Measurements from ENCODE around the gene COL17A1.

The COL17A1 gene

GRCh38 chr10:104025524-104025923 is 60.2 kb downstream of the COL17A1 start:
- H2AFZ ChIP-seq, result no peak overlapping the region
- no peaks in the 10 kb centered on the region for H3K79me2 ChIP-seq
- TF ChIP-seq CTCF (IDR thresholded peaks at IDR 0.05), result no peak
- H3K4me2 ChIP-seq (ENCODE audit: low read length), result no peak overlapping the region
- H3K36me3 ChIP-seq (ENCODE audit: control insufficient read depth, insufficient read depth, low read length), result no peaks in the 10 kb centered on the region
- peaks cover 4% of the 10 kb centered on the region for H3K4me1 ChIP-seq
- no peaks in the 10 kb centered on the region for H3K9me3 ChIP-seq (ENCODE audit: control insufficient read depth, low read length)
- no peak overlapping the region for H3K27ac ChIP-seq
- no peaks in the 10 kb centered on the region for H3K27me3 ChIP-seq (ENCODE audit: control insufficient read depth, insufficient read depth, low read length)
- H3K9ac ChIP-seq, result no peak overlapping the region
- H3K4me3 ChIP-seq (ENCODE audit: low read depth, low read length), result no peak overlapping the region

GRCh38 chr10:104022026-104022425 is 63.7 kb downstream of the COL17A1 start:
- Histone ChIP-seq H3K9me3 (ENCODE audit: control insufficient read depth, low read length) (no peaks in the 10 kb centered on the region), H2AFZ (no peak overlapping the region), H3K36me3 (ENCODE audit: control insufficient read depth, insufficient read depth, low read length) (no peaks in the 10 kb centered on the region), H3K9ac (no peak overlapping the region), H3K4me2 (ENCODE audit: low read length) (no peak overlapping the region), H3K27me3 (ENCODE audit: control insufficient read depth, insufficient read depth, low read length) (no peaks in the 10 kb centered on the region), H3K27ac (no peak overlapping the region), H3K79me2 (no peaks in the 10 kb centered on the region), H3K4me3 (ENCODE audit: low read depth, low read length) (no peak overlapping the region), H3K4me1 (peaks cover 4% of the 10 kb centered on the region)
- TF ChIP-seq CTCF (IDR thresholded peaks at IDR 0.05), result no peak

GRCh38 chr10:104021246-104021645 is 64.4 kb downstream of the COL17A1 start:
- H3K4me1 ChIP-seq, result peaks cover 4% of the 10 kb centered on the region
- TF ChIP-seq CTCF (IDR thresholded peaks at IDR 0.05), result no peak
- H3K79me2 ChIP-seq, result no peaks in the 10 kb centered on the region
- H3K9me3 ChIP-seq (ENCODE audit: control insufficient read depth, low read length), result no peaks in the 10 kb centered on the region
- H3K4me3 ChIP-seq (ENCODE audit: low read depth, low read length), result no peak overlapping the region
- H3K27ac ChIP-seq, result no peak overlapping the region
- no peak overlapping the region for H3K9ac ChIP-seq
- H3K4me2 ChIP-seq (ENCODE audit: low read length), result no peak overlapping the region
- no peak overlapping the region for H2AFZ ChIP-seq
- H3K36me3 ChIP-seq (ENCODE audit: control insufficient read depth, insufficient read depth, low read length), result no peaks in the 10 kb centered on the region
- H3K27me3 ChIP-seq (ENCODE audit: control insufficient read depth, insufficient read depth, low read length), result no peaks in the 10 kb centered on the region

GRCh38 chr10:104020020-104020419 is 65.7 kb downstream of the COL17A1 start:
- Histone ChIP-seq H2AFZ (no peak overlapping the region), H3K4me3 (ENCODE audit: low read depth, low read length) (no peak overlapping the region), H3K36me3 (ENCODE audit: control insufficient read depth, insufficient read depth, low read length) (no peaks in the 10 kb centered on the region), H3K79me2 (no peaks in the 10 kb centered on the region), H3K9ac (no peak overlapping the region), H3K4me1 (peaks cover 4% of the 10 kb centered on the region), H3K4me2 (ENCODE audit: low read length) (no peak overlapping the region), H3K9me3 (ENCODE audit: control insufficient read depth, low read length) (no peaks in the 10 kb centered on the region), H3K27me3 (ENCODE audit: control insufficient read depth, insufficient read depth, low read length) (no peaks in the 10 kb centered on the region), H3K27ac (no peak overlapping the region)
- TF ChIP-seq CTCF (IDR thresholded peaks at IDR 0.05), result no peak

GRCh38 chr10:104018471-104018870 is 67.2 kb downstream of the COL17A1 start:
- no peak overlapping the region for H3K4me2 ChIP-seq (ENCODE audit: low read length)
- no peak overlapping the region for H3K27ac ChIP-seq
- no peak for TF ChIP-seq CTCF (IDR thresholded peaks at IDR 0.05)
- no peaks in the 10 kb centered on the region for H3K27me3 ChIP-seq (ENCODE audit: control insufficient read depth, insufficient read depth, low read length)
- H3K79me2 ChIP-seq, result no peaks in the 10 kb centered on the region
- no peaks in the 10 kb centered on the region for H3K4me1 ChIP-seq
- no peak overlapping the region for H3K4me3 ChIP-seq (ENCODE audit: low read depth, low read length)
- no peaks in the 10 kb centered on the region for H3K36me3 ChIP-seq (ENCODE audit: control insufficient read depth, insufficient read depth, low read length)
- H3K9ac ChIP-seq, result no peak overlapping the region
- H3K9me3 ChIP-seq (ENCODE audit: control insufficient read depth, low read length), result no peaks in the 10 kb centered on the region
- H2AFZ ChIP-seq, result no peak overlapping the region

Measured in parathyroid adenoma (tissue), 2 donors.